GM19397 (cell line): Measurements from ENCODE around the gene COX6B2.

Experiments used
- ATAC-seq: cut with Tn5 transposase; IDR thresholded peaks from one replicate; pipeline ENCODE4 v1.9.1; 2021; ENCODE audit warnings: mild to moderate bottlenecking, moderate library complexity; ENCODE audit not compliant: unreplicated experiment

The COX6B2 gene

DNA sequence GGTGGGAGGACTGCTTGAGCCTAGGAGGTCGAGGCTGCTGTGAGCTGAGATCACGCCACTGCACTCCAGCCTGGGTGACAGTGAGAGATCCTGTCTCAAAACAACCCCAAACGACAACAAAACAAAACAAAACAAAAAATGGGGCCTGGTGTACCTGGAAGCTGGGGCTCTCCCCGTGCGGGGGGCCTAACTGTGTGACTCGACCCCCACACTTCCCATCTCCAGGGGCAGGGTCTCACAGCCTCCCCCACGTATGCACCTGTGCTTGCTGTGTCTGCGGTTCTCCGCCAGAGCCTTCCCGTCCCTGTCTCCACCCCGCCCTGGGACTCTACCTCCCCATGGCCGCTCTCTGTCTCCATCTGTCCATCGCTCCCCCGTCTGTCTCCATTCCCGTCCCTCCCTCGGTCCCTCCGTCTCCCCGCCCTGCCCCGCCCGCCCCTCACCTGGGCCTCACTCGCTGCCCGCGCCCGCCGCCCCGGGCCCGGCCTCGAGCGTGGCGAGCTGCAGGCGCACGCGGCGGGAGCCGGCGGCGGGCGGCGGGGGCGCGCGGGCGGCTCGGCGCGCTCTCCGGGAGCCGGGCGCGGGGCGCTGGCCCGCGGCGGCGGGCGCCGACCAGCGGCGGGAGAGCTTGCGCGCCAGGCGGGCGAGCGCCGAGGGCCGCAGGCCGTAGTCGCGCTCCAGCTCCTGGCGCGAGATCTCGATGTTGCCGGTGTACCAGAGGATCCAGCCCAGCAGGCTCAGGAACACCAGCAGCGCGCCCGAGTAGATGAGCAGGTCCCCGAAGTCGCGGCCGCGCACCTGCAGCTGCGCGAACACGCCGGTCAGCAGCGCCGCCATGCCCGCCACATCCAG, 29.0 kb upstream of the COX6B2 start:
- ATAC-seq = no peak

DNA sequence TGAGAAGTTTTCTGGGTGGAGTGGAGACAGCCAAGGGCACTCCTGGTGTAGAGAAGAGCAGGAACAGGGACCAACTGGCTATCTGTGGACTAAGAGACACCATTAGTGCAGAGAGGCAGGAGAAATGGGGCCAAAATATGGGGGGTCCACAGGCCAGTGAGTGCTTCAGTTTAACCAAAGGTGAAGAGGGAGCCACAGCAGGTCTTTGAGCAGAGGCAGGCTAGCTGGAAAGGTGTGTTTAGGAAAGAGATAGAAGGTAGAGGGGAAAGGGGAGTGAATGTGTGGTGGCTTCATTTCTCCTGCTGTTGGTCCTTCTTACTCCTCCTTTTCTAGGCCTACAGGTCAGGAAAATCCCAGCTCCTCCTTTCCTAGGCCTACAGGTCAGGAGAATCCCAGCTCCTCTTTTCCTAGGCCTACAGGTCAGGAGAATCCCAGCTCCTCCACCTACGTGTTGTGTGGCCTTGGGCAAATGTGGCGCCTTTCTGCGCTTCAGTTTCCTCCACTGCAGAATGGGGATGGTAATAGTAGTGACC, 28.1 kb upstream of the COX6B2 start:
- ATAC-seq = no peak

DNA sequence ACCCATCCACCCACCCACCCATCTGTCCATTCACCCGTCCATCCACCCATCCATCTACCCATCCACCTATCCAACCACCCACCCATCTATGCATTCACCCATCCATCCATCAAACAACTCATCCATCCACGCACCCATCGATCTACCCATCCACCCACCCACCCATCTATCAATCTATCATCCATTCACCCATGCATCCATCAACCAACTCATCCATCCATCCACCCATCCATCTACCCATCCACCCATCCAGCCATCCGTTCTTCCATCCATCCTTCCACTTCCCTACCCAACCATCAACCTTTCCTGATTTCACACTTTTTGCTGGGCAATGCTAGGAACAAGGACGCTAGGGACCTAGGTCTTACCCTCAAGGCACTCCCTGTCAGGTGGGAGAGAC, 27.5 kb upstream of the COX6B2 start:
- no peak for ATAC-seq

DNA sequence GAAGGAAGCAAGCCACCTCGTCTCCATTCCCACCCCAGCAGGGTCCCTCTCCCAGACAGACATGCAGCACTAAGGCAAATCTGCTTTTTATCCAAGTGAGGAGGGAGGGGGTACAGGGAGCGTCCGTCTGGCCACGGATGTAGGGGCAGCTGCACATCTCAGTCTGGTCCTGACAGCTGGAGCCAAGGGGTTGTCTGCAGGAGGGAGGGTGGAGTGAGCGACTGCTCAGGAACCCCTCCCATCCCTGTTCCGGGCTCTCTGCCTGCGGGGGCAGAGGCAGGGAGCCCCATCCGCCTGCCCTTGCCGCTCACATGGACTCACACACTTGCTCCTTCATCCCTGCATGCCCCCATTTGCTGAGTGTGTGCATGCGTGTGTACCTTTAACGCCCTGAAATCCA, 24.7 kb upstream of the COX6B2 start:
- no peak for ATAC-seq

DNA sequence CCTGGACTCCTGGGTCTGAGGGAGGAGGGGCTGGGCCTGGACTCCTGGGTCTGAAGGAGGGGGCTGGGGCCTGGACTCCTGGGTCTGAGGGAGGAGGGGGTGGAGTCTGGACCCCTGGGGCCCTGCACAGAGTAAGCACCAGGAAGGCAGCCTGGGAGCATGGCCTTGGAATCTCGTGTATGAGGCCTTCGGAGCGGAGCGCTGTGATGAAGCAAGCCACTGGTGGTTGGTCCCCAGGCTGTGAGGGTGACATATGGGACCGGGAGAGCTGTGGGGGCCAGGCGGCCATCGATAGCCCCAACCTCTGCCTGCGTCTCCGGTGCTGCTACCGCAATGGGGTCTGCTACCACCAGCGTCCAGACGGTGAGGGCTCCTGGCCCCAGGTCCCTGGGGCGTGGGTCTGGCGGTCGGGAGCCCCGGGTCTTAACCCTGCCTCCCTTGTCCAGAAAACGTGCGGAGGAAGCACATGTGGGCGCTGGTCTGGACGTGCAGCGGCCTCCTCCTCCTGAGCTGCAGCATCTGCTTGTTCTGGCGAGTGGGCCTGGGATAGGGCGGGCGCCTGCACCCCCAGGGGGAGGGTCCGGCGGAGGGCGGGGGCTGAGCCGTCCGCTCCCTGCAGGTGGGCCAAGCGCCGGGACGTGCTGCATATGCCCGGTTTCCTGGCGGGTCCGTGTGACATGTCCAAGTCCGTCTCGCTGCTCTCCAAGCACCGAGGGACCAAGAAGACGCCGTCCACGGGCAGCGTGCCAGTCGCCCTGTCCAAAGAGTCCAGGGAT, 23.0 kb upstream of the COX6B2 start:
- no peak for ATAC-seq

DNA sequence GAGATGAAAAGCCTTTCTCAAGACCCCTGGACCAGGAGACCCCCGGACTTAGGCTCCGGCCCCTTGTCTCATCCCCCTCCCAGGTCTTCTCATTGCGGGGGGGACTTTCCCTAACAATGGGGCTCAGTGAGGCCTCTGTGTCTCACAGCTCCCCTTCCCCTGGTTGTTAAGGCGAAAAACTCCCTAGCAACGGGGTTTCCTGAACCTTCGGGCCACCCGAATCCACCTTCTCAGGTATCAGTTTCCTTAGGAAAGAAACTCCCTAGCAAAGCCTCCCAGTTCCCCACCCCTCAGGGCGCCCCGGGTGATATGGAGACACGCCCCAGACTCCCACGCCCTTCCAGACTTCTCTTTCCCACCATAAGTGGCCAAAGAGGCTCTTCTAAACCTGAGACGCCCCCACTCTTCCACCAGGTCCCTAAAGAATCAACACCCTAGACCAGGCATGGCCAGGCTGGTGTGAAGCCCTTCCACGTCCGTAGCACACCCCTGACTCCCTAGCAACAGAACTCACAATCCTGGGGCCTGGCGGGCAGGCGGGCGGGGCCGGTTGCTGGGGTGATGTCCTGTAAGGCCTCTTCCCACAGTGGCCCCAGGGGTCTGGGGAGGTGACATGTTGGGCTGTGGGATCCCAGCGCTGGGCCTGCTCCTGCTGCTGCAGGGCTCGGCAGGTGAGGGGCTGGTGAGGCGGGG, 21.9 kb upstream of the COX6B2 start, which contains the start of gene TMEM190:
TSS of gene TMEM190 (plus strand) at position 586 of the 693 bp plus-strand sequence. CDS start at position 614, 28 bp downstream.
- ATAC-seq = no peak

DNA sequence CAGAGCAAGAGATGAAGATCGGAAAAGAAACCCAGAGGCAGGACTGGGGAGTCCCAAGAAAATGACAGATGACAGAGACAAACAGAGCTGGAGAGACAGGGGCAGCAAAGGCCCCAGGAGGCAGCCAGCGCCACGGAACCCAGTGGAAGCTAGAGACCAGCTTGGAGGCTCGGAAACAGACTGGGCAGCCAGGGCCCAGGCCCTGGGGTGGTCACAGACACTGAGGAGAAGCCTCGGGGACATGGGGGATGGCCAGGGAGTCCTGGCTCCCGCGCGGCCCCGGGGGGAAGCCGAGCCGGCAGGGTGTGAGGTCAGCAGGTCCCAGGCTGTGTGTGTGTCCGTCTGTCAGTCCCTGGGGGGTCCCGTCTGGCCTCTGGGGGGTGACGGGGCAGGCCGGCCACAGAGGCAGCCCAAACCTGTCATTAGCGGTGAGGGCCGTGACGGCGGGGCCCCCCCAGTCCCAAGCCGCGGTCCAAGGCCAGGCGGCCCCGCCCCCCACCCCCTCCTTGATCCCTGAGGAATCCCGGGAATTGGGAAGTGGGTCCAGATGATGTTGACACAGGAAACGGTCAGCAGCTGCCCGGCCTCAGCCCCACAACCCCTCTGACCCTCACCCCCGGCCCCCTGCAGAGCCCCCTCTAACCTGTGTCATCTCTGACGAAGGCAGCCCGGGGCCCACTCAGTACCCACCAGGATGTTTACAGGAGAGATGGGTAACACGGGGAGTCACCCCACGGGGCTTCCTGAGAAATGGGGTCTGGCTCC, 19.7 kb upstream of the COX6B2 start:
- no peak for ATAC-seq

DNA sequence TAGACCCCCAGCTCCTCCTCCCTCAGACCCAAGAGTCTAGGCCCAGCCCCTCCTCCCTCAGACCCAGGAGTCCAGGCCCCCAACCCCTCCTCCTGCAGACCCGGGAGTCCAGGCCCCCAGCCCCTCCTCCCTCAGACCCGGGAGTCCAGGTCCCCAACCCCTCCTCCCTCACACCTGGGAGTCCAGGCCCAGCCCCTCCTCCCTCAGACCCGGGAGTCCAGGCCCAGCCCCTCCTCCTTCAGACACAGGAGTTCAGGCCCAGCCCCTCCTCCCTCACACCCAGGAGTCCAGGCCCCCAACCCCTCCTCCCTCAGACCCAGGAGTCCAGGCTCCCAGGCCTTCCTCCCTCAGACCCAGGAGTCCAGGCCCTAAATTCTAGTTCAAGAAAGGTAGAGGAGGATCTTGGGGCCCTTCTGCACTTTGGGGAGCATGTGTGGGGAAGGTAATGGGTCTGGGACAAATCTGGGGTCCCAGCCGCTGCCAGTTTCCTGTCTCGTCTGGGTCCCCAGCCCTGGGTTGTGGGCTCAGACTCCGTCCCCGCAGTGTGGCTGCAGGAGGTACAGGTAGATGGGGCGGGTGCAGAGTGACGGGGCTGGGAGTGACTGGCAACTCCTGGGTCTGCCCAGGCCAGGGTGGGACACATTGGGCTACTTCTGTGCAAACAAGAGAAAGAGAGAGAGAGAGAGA, 18.9 kb upstream of the COX6B2 start:
- no peak for ATAC-seq

DNA sequence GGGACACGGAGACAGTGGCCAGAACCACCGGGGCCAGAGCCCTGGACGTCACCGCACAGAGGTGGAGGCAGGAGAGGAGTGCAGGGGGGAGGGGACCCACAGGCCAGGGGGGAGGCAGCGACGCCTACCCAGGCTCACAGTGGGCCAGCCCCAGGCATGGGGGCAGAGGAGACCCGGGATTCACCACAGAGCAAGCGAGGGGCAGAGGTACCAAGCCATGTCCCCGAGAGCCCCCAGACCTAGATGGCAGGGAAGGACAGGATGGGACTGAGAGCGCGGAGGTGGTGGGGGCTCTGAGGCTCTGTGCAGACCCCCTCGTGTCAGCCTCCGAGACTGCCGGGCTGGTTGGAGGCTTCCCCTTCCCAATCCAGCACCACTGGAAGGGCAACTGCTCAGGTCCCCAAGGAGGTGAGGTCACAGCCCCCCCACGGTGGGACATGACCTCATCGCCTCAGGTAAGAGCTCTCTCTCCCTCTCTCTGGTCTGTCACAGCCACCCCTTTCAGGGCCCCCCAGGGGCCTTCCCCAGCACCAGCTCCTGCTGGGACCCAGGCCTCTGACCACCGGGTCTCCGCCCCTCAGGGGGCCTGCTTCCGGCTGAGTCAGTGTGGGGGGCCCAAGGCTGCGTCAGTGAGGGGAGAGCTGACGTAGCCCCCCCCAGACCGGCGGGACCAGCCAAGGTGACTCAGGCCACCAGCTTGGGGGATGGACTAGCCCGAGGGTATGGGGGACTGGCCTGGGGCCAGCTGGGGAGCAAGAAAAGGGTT, 18.0 kb upstream of the COX6B2 start:
- no peak for ATAC-seq

DNA sequence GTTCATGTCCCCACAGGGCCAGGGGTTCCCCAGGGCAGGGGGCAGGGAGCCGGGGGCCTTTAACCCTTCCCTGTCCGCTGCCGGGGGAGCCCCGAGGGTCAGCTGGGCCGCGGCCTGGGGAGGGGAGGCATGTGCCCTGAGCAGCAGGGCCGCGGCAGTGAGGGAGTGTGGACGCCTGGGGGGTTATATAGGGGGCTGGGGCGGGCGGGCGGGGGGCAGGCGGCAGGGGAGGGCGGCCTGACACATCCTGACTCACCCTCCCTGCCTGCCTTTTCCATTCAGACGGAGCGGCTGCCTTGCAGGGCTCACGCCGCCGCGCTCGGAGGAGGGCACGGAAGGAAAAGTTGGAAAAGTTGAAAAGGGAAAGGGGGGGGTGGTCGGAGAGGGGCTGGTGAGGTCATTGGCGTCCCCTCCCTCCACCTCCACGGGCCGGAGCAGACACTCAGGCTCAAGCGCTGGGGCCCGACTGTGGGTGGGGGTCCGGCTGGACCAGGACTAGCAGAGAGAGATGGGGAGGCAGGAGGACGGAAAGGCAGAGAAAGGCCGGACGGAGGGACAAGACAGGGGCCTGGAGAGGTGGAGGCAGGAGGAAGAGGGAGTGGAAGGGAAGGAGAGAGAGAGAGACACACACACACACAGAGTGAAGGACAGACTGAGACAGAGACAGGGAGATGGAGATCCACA, 15.9 kb upstream of the COX6B2 start, which contains the start of gene IL11:
TSS of gene IL11 (minus strand) at position 159 of the 684 bp plus-strand sequence. CDS start at position 6, 153 bp downstream.
- no peak for ATAC-seq

DNA sequence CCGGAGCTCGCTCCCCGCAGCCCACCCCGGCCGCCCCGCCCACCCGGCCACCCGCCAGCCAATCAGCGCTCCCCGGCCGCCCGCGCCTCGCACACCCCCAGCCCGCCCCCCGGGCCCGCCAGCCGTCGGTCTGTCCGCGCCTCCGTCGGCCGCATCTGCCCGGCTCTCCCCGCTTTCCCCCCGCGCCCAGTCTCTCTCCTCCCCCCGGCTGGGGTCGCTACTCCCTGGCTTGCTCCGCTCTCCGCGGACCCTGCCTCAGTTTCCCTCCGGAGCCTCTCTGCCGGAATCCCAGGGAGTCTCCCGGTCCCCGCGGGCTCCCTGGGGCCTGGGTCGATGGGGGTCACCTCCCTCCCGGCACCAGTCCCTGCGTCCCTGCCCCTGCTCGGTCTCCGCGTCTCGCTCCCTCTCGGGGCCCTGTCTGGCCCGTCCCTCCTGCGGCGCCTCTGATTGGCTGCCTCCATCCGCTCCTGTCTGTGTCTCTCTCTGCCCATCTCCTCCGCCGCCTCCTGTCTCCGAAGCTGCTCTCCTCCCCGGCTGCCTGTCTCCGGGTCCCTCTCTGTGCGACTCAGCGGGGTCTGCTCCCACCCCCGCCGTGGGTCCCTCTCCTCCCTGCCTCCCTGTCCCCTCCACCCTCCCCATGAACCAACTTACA, 15.3 kb upstream of the COX6B2 start:
- no peak for ATAC-seq

DNA sequence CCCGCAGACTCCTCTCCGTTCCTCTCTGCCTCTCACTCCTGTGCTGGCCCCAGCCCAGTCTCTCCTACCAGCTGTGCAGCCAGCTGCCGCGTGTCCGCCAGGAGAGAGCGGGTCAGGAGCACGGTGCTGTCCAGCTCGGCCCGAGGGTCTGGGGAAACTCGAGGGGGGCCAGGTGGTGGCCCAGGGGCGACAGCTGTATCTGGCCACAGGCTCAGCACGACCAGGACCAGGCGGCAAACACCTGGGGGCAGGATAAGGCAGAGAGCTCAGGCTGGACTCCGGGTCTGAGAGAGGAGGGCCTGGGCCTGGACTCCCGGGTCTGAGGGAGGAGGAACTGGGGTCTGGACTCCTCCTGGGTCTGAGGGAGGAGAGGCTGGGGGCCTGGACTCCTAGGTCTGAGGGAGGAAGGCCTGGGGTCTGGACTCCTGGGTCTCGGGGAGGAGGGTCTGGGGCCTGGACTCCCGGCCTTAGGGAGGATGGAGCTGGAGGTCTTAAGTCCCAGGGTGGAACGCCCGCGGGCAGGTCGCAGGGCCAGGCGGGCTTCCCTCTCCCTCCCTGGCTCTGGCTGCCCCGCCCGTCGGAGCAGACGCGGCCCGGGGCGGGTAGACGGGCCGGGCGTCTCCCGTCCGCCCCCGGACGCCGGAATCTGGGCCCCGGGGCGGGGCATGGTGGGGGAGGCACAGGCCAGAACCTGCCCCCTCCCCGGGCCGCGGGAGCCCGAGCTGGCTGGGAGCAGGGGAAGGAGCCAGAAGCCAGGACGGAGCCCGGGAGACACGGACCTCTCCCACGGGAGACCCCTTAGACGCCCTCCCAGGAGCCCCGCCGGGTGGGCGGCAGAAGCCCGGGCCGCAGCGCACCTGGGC, 14.4 kb upstream of the COX6B2 start:
- ATAC-seq = no peak

DNA sequence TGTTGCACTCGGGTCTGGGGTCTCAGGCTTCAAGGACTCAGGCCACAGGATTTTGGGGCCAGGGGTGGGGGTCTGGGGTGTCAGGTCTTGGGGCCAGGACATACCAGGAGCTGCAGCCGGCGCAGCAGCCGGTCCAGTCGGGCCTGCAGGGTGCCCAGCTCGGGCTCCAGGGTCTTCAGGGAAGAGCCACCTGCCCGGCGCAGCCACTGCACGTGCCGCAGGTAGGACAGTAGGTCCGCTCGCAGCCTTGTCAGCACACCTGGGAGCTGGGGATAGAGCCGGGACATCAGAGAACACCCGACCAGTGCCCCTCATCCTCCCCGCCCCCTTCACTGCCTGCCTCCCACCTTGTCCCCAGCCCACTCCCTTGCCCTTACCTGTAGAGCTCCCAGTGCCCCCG, 13.6 kb upstream of the COX6B2 start:
- ATAC-seq = no peak

DNA sequence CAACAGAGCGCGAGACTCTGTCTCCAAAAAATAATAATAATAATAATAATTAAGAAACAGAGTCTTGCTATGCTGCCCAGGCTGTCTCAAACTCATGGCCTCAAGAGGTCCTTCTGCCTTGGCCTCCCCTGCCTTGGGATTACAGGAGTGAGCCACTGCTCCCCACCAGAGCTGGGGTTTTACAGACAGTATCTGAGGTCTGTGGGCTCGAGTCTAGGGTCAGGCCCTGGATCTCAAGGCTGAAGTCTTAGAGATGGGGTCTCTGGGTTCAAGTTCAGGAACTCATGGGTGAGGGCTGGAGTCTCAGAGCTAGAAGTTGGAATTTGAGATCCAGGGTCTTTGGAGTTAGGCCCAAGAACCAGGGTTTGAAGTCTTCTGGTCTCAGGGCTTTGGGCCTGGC, 12.3 kb upstream of the COX6B2 start:
- ATAC-seq = no peak

DNA sequence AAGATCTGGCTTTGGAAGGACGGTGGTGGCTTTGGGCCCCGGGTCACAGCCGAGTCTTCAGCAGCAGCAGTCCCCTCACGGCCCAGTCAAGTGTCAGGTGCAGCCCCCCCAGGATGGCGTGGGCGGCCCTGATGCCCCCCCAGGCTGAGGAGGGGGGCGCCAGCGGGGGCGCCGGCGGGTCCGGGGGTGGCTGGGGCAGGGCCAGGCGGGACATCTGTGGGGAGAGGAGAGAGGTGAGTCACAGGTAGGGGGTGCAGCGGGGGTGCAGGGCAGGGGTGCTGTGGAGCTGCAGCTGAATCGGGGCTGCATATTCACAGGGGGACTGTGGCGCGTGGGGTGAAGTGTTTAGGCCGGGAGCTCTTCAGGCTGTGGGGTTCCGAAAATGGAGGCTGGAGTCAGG, 11.4 kb upstream of the COX6B2 start:
- ATAC-seq = no peak

DNA sequence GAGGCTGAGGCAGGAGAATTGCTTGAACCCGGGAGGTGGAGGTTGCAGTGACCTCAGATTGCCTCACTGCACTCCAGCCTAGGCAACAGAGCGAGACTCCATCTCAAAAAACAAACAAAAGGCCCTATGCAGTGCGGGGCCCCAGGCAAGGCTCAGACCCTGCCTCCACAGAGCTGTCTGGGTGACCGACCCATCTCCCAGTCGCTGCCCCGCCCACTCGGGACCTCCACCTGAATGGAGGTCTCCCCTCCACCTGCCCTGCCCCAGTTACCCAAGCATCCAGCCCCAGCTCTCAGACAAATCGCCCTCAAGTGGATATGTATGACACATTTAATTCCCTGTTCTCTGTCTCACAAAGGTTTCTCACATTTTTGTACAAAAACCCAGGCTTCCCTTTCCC, 10.7 kb upstream of the COX6B2 start:
- ATAC-seq = no peak
